Stimulated activated CD4-positive, alpha-beta T cell treated with anti-CD3 and anti-CD28 coated beads, Interleukin-4, amount 100 ng/mL, for 48 hours (primary cell): ENCODE data around the gene EFEMP2.
A peak's percentile ranks its signal among the peaks of the same experiment; 100 is the strongest.
"Not testable (repeated sequence)": the region's sequence is repeated elsewhere in the genome, so short reads cannot be mapped to it uniquely, and the experiment has no call there.

Experiments used
- DNase-seq, 2 donors: peaks; one replicate each; pipeline ENCODE4 v3.0.0-alpha.2; 2020; ENCODE audit warnings: low read depth in 2 of 2

The EFEMP2 gene

GRCh38 chr11:65900125-65900898, 27.7 kb upstream of the EFEMP2 start, which contains the start of gene FOSL1:
Gene FOSL1, minus strand, starts transcription at chr11:65900388. Its CDS starts 49 bp downstream, at chr11:65900339.
- peak; percentile 94 for DNase-seq

DNA sequence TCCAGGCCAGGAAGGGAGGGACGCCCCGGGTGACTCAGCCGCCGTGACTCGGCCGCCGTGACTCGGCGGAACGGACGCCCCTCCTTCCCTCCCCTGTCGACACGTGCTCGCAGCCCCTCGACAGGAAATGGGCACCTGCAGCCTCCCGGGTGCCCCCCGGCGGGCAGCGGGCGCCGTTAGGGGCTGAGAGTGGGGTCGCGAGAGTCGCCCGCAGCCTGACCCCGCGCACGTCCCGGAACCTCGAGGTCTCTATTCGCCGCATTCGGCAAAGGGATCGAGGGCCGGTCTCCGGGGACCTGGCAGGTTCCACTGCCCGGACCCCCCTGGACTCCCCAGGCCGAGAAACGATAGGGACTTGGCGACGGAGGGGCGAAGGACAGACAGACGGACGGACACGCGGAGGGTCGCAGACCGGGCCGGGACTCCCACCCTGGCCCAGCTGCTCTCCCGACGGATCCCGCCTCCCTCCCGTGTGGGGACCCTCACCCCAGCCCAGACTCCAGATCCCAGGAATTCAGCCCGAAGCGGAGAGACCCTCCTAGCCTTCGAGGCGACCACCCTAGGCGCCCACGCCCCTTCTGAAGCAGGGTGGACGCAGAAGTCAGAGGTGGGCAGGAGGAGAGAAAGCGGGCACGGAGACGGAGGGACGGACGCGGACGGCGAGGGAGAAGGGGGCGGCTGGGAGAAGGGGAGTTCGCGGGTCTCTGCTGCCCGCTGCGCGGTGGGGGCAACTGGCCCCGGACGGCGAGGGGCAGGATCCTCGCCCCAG, 26.9 kb upstream of the EFEMP2 start:
- DNase-seq: peak; percentile 65 to 73

DNA sequence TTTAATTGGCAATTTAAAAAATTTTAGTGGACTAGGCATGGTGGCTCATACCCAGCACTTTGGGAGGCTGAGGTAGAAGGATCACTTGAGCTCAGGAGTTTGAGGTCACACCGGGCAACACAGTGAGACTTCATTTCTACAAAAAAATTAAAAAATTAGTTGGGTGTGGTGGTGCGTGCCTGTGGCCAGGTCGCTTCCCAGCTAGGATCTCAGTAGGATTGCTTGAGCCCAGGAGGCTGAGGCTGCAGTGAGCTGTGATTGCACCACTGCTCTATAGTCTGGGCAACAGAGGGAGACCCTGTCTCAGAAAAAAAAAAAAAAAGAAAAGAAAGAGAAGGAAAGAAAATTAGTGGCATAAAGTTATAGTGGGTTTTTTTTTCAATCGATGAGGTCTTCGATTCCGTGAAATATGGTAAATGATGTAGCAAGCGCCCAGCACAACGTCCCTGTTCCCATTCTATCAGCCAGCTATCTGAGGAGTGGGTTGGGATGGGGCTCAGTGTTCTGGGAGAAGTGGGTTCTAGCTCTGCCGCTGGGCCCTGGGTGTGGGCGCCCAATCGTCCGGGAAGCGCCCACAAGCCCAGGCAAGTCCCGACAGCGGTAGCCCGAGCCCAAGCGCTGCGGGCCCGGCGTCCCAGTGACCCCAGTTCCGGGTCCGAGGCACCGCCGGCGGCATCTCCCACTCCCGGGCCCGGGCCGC, 26.2 kb upstream of the EFEMP2 start:
- DNase-seq: no peak

GRCh38 chr11:65897020-65897471, 24.4 kb upstream of the EFEMP2 start:
- DNase-seq: no peak

GRCh38 chr11:65896034-65896999, 23.7 kb upstream of the EFEMP2 start:
- DNase-seq: no peak

GRCh38 chr11:65895482-65895981, 22.9 kb upstream of the EFEMP2 start:
- no peak for DNase-seq

DNA sequence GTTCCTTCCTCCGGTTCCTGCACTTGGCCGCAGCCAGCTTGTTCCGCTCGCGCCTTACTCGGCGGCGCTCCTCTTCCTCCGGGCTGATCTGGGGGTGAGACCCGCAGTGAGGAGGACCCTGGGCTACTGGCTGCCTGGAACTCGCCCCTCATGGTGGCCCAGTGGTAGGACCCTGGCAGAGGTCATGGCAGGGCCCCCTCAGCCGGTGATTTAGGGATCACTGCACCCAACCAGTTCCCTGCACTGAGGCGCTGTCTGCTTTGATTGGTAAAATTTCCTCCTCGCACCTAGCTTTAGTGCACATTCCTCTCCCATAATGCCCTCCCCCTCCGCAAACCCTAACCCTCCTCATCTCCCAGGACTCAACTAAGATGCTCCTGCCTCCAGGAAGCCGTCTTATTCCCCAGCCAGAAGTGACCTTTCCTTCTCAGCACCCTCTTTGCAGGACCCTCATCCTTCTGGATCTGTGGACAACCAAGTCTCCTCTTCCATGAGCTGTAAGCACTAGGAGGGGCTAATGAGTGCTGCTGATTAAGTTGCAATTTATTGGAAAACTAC, 21.5 kb upstream of the EFEMP2 start:
- no peak for DNase-seq

GRCh38 chr11:65892661-65893317, 20.2 kb upstream of the EFEMP2 start:
- DNase-seq: no peak

- not testable (repeated sequence) for DNase-seq
Observed at GRCh38 chr11:65892137-65892540, 19.5 kb upstream of the EFEMP2 start.

- DNase-seq: no peak
Observed at GRCh38 chr11:65891219-65892136, 18.9 kb upstream of the EFEMP2 start.

GRCh38 chr11:65890324-65891218, 18.0 kb upstream of the EFEMP2 start, which contains the start of gene CCDC85B:
Gene CCDC85B, plus strand, starts transcription at chr11:65890673. Its CDS starts 111 bp downstream, at chr11:65890784.
- DNase-seq: peak; percentile 97

GRCh38 chr11:65888163-65888814, 15.7 kb upstream of the EFEMP2 start, which contains the start of gene FIBP:
Gene FIBP, minus strand, starts transcription at chr11:65888471. Its CDS starts 53 bp downstream, at chr11:65888418.
- peak; percentile 96 to 98 for DNase-seq

- no peak for DNase-seq
Observed at GRCh38 chr11:65887723-65888162, 15.1 kb upstream of the EFEMP2 start.

DNA sequence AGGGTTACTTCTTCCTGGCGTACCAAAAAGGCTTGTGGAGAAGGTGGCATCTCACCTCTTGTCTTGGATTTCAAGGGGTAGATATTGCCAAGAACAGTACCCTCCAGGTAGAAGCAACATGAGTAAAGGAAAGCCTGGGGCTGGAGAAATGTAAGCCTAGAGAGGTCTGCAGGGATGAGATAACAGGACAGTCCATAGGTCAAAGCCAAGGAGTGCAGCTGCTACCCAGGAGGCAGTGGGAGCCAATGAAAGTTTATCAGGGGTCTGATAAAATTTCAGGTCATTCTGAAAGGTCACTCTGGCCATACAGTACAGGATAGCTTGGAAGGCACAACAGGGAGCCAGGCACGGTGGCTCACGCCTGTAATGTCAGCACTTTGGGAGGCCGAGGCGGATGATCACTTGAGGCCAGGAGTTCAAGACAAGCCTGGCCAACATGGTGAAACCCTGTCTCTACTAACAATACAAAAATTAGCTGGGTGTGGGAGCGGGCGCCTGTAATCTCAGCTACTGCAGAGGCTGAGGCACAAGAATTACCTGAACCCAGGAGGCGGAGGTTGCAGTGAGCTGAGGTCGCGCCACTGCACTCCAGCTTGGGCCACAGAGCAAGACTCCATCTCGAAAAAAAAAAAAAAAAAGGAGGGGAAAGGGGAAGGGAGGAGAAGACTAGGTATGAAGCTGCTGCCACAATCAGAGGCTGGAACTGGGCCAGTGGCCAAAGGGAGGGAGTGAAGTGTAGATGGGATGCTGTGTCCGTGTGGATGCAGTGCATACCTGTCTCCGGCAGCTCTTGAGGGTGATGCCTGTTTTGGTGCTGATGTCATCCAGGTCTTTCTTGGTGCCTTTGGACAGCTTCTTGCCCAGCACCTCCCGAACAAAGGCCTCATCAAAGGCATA, 14.5 kb upstream of the EFEMP2 start:
- no peak for DNase-seq

DNA sequence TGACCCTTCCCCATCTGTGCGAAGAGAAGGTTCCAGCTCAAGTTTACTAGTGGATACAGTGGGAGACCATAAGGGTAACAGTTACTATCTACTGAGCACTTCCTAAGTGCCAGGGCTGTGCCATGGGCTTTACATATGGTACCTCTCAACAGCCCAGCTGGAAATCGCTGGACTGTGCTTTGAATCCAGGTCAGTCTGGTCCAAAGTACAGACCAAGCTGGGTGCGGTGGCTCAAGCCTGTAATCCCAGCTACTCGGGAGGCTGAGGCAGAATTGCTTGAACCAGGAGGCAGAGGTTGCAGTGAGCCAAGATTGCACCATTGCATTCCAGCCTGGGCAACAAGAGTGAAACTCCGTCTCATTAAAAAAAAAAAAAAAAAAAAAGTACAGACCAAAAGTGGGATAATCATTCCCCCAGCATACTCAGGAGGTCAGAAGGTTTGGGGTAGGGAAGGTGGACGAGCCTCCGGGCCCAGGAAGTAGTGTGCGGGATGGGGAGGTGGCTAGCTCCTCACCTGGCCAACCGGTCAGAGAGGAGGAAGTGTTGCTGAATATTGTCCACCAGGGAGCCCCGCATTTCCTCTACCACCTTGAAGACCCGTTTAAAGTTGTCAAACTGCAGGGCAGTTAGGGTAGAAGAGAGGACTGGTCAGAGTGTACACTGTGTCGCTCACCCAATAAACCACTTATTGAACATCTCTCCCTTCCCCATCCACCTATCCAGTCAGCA, 13.4 kb upstream of the EFEMP2 start:
- no peak for DNase-seq
